ENCODE results near the gene TMUB1.

GRCh38 chr7:151130741-151131157 is 47.5 kb upstream of the TMUB1 start:
- TF ChIP-seq EZH2phosphoT487 (IDR thresholded peaks at IDR 0.05; ENCODE audit: borderline replicate concordance, low read depth, low read length) (no peak), CTCF (conservative IDR thresholded peaks at IDR 0.05; ENCODE audit: low read length) (no peak)

Measured in OCI-LY7 (cell line).